SK-N-SH (cell line): ENCODE results near the gene FZD2. TPM values are rescaled to one million over a fixed set of nuclear protein-coding genes. Genes with fewer than 3 reads are reported as not detected.

Experiments
- CTCF ChIA-PET: fragments of 300-600, 350-600 bp; formaldehyde crosslinking; extraction: SDS; loops from one replicate; lab custom pipeline; 2021; lab: Yijun Ruan, JAX
- POLR2A ChIA-PET: fragments of 350-600 bp; sonication (Branson Sonifier 250); formaldehyde crosslinking; extraction: SDS; loops from one replicate; lab custom pipeline; 2020; ENCODE audit warnings: antibody characterized with exemption, inconsistent platforms; lab: Yijun Ruan, JAX
- DNase-seq: peaks from one replicate; pipeline ENCODE4 v3.0.0; 2012
- H2AFZ ChIP-seq: fragments of 200-600 bp; sonication (generic); 2 replicates; pipeline ENCODE4 v1.8.1; 2016; ENCODE audit warnings: antibody characterized with exemption, mild to moderate bottlenecking, low read depth
- H3F3A ChIP-seq: fragments of 200-600 bp; sonication (generic); replicated peaks from 2 replicates; pipeline ENCODE3; 2016; ENCODE audit warnings: antibody characterized with exemption, mild to moderate bottlenecking; ENCODE audit not compliant: insufficient read depth
- H3K27ac ChIP-seq, 2 experiments: fragments of 200-500 bp in 1 of 2; fragments of 200-600 bp in 1 of 2; sonication (Bioruptor generic) in 1 of 2; sonication (generic), shearing (Covaris generic) in 1 of 2; 2 replicates each; pipeline versions ENCODE4 v1.5.1 to v1.6.1; 2014 to 2016; ENCODE audit warnings: low read depth in 2 of 2, inconsistent platforms in 1 of 2, low read length in 1 of 2, mild to moderate bottlenecking in 1 of 2, mixed read lengths in 1 of 2
- H3K27me3 ChIP-seq: fragments of 200-600 bp; sonication (generic), shearing (Covaris generic); 2 replicates; pipeline ENCODE4 v1.6.1; 2016; ENCODE audit warnings: mixed run types; ENCODE audit not compliant: insufficient read depth
- H3K36me3 ChIP-seq, 2 experiments: fragments of 200-500 bp in 1 of 2; fragments of 200-600 bp in 1 of 2; sonication (Bioruptor generic) in 1 of 2; sonication (generic) in 1 of 2; replicated peaks in 1 of 2; 2 replicates each; pipeline versions ENCODE3 to v1.5.1; 2014 to 2016; ENCODE audit warnings: low read length in 1 of 2, mild to moderate bottlenecking in 1 of 2; ENCODE audit not compliant: insufficient read depth in 2 of 2, control insufficient read depth in 1 of 2
- H3K4me1 ChIP-seq, 2 experiments: fragments of 200-500 bp in 1 of 2; fragments of 200-600 bp in 1 of 2; sonication (Bioruptor generic) in 1 of 2; sonication (generic), shearing (Covaris generic) in 1 of 2; 2 replicates each; pipeline versions ENCODE4 v1.5.1 to v1.6.1; 2014 to 2016; ENCODE audit warnings: low read depth in 1 of 2, low read length in 1 of 2, mixed run types in 1 of 2; ENCODE audit not compliant: insufficient read depth in 2 of 2, control insufficient read depth in 1 of 2
- H3K4me2 ChIP-seq: fragments of 200-600 bp; sonication (generic), shearing (Covaris generic); 2 replicates; pipeline ENCODE4 v1.6.1; 2017; ENCODE audit warnings: mixed run types
- H3K4me3 ChIP-seq, 2 experiments: fragments of 200-500 bp in 1 of 2; fragments of 200-600 bp in 1 of 2; sonication (Bioruptor generic) in 1 of 2; sonication (generic), shearing (Covaris generic) in 1 of 2; 2 replicates each; pipeline versions ENCODE4 v1.5.1 to v1.8.1; 2014 to 2016; ENCODE audit warnings: low read depth in 2 of 2, inconsistent platforms in 1 of 2, low read length in 1 of 2, mild to moderate bottlenecking in 1 of 2, mixed read lengths in 1 of 2, moderate library complexity in 1 of 2
- H3K79me2 ChIP-seq: fragments of 200-600 bp; sonication (generic); 2 replicates; pipeline ENCODE4 v1.8.1; 2017; ENCODE audit warnings: mild to moderate bottlenecking; ENCODE audit not compliant: insufficient read depth
- H3K9ac ChIP-seq: fragments of 200-600 bp; sonication (generic); 2 replicates; pipeline ENCODE4 v1.6.1; 2017; ENCODE audit warnings: mixed run types
- H3K9me2 ChIP-seq: fragments of 200-600 bp; sonication (generic); 2 replicates; pipeline ENCODE4 v1.6.1; 2017; ENCODE audit warnings: mixed run types
- H3K9me3 ChIP-seq: fragments of 200-600 bp; sonication (generic); 2 replicates; pipeline ENCODE4 v1.6.1; 2017; ENCODE audit warnings: mixed run types, mild to moderate bottlenecking, moderate library complexity
- H4K20me1 ChIP-seq: fragments of 200-600 bp; sonication (generic); 2 replicates; pipeline ENCODE4 v1.6.1; 2017; ENCODE audit warnings: mild to moderate bottlenecking, mixed run types; ENCODE audit not compliant: insufficient read depth
- ELF1 ChIP-seq: IDR thresholded peaks from 2 replicates; pipeline ENCODE4 v1.4.0; 2012
- FOSL2 ChIP-seq: IDR thresholded peaks from 2 replicates; pipeline ENCODE4 v1.4.0; 2012; ENCODE audit warnings: low read depth, mild to moderate bottlenecking, moderate library complexity, borderline replicate concordance
- FOXM1 ChIP-seq: IDR thresholded peaks from 2 replicates; pipeline ENCODE4 v1.4.0; 2012; ENCODE audit warnings: low read depth, mild to moderate bottlenecking
- GABPA ChIP-seq: IDR thresholded peaks from 2 replicates; pipeline ENCODE4 v1.4.0; 2012; ENCODE audit warnings: low read depth, mild to moderate bottlenecking
- MEF2A ChIP-seq: IDR thresholded peaks from 2 replicates; pipeline ENCODE4 v1.4.0; 2012; ENCODE audit warnings: low read depth, borderline replicate concordance
- NFIC ChIP-seq: IDR thresholded peaks from 2 replicates; pipeline ENCODE4 v1.4.0; 2012; ENCODE audit warnings: borderline replicate concordance
- NRF1 ChIP-seq: IDR thresholded peaks from 2 replicates; pipeline ENCODE4 v1.6.1; 2012; ENCODE audit warnings: low read depth, mild to moderate bottlenecking, low read length
- POLR2AphosphoS5 ChIP-seq: IDR thresholded peaks from 2 replicates; pipeline ENCODE4 v1.6.1; 2012; ENCODE audit warnings: low read depth, low read length
- RAD21 ChIP-seq: IDR thresholded peaks from 2 replicates; pipeline ENCODE4 v1.6.1; 2012; ENCODE audit warnings: mild to moderate bottlenecking, low read length
- RFX5 ChIP-seq: IDR thresholded peaks from 2 replicates; pipeline ENCODE4 v1.6.1; 2012; ENCODE audit warnings: mild to moderate bottlenecking, improper control_type of control experiment, low read length
- SIN3A ChIP-seq: IDR thresholded peaks from 2 replicates; pipeline ENCODE4 v1.6.1; 2012; ENCODE audit warnings: low read depth, mild to moderate bottlenecking, low read length, moderate library complexity, borderline replicate concordance
- TEAD4 ChIP-seq: IDR thresholded peaks from 2 replicates; pipeline ENCODE4 v1.4.0; 2012; ENCODE audit warnings: mild to moderate bottlenecking, borderline replicate concordance; ENCODE audit not compliant: insufficient read depth
- USF1 ChIP-seq: IDR thresholded peaks from 2 replicates; pipeline ENCODE4 v1.4.0; 2012; ENCODE audit warnings: low read depth, borderline replicate concordance
- WGBS: methylation state at CpG from one replicate; pipeline ENCODE4 v1.1.6; 2017; ENCODE audit warnings: low lambda C conversion rate; 5-methylcytosine and 5-hydroxymethylcytosine counted together
- polyA plus RNA-seq, 3 experiments: library from polyadenylated mRNA; depleted of rRNA; stranded (reverse); fragments of >200 nt; gene quantifications; 2 replicates each; pipeline ENCODE4 v1.2.3, GENCODE V29; 2012
- TF ChIP-seq, protein P1 (sequence below): IDR thresholded peaks from 2 replicates; pipeline ENCODE4 v1.4.0; 2012; ENCODE audit warnings: low read depth, borderline replicate concordance
- TF ChIP-seq, protein P2 (sequence below): fragments of 200-600 bp; sonication (generic); IDR thresholded peaks from 2 replicates; pipeline ENCODE4 v1.6.1; 2017; ENCODE audit warnings: antibody characterized with exemption, mild to moderate bottlenecking, moderate library complexity

Gene FZD2
- polyA plus RNA-seq, 1 of the 3 experiments (the other 2 are of a cell fraction), result 35.1 TPM

DNA sequence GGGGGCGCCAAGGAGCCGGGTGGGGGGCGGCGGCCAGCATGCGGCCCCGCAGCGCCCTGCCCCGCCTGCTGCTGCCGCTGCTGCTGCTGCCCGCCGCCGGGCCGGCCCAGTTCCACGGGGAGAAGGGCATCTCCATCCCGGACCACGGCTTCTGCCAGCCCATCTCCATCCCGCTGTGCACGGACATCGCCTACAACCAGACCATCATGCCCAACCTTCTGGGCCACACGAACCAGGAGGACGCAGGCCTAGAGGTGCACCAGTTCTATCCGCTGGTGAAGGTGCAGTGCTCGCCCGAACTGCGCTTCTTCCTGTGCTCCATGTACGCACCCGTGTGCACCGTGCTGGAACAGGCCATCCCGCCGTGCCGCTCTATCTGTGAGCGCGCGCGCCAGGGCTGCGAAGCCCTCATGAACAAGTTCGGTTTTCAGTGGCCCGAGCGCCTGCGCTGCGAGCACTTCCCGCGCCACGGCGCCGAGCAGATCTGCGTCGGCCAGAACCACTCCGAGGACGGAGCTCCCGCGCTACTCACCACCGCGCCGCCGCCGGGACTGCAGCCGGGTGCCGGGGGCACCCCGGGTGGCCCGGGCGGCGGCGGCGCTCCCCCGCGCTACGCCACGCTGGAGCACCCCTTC, 484 bp downstream of the FZD2 start (continued):
- TF ChIP-seq, protein P1, sequence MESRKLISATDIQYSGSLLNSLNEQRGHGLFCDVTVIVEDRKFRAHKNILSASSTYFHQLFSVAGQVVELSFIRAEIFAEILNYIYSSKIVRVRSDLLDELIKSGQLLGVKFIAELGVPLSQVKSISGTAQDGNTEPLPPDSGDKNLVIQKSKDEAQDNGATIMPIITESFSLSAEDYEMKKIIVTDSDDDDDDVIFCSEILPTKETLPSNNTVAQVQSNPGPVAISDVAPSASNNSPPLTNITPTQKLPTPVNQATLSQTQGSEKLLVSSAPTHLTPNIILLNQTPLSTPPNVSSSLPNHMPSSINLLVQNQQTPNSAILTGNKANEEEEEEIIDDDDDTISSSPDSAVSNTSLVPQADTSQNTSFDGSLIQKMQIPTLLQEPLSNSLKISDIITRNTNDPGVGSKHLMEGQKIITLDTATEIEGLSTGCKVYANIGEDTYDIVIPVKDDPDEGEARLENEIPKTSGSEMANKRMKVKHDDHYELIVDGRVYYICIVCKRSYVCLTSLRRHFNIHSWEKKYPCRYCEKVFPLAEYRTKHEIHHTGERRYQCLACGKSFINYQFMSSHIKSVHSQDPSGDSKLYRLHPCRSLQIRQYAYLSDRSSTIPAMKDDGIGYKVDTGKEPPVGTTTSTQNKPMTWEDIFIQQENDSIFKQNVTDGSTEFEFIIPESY, result no peak

DNA sequence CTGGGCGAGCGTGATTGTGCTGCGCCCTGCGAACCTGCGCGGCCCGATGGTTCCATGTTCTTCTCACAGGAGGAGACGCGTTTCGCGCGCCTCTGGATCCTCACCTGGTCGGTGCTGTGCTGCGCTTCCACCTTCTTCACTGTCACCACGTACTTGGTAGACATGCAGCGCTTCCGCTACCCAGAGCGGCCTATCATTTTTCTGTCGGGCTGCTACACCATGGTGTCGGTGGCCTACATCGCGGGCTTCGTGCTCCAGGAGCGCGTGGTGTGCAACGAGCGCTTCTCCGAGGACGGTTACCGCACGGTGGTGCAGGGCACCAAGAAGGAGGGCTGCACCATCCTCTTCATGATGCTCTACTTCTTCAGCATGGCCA, 1.0 kb downstream of the FZD2 start:
- Histone ChIP-seq H3K79me2 (peaks cover 43% of the 10 kb centered on the region), H3K9me2 (no peaks in the 10 kb centered on the region), H3F3A (peaks cover 7% of the 10 kb centered on the region), H3K4me3 (peak overlapping the region; percentile 72 to 83), H3K36me3 (peaks cover 3 to 4% of the 10 kb centered on the region in 2 experiments), H3K4me1 (peaks cover 11 to 41% of the 10 kb centered on the region in 2 experiments; a peak in 3 of 4 replicates), H3K9ac (peak overlapping the region; percentile 97; the same call in 1 of the 2 replicates), H3K4me2 (peak overlapping the region; percentile 84), H3K9me3 (no peaks in the 10 kb centered on the region), H3K27me3 (no peaks in the 10 kb centered on the region), H3K27ac (no peak overlapping the region), H2AFZ (no peak overlapping the region), H4K20me1 (peaks cover 12% of the 10 kb centered on the region; the same call in 1 of the 2 replicates)
- TF ChIP-seq FOXM1 (no peak), USF1 (no peak), NFIC (no peak), RFX5 (no peak), GABPA (no peak), POLR2AphosphoS5 (no peak), NRF1 (no peak), ELF1 (no peak), TEAD4 (no peak), FOSL2 (no peak), MEF2A (no peak), RAD21 (no peak), SIN3A (no peak)
- TF ChIP-seq, protein P2, sequence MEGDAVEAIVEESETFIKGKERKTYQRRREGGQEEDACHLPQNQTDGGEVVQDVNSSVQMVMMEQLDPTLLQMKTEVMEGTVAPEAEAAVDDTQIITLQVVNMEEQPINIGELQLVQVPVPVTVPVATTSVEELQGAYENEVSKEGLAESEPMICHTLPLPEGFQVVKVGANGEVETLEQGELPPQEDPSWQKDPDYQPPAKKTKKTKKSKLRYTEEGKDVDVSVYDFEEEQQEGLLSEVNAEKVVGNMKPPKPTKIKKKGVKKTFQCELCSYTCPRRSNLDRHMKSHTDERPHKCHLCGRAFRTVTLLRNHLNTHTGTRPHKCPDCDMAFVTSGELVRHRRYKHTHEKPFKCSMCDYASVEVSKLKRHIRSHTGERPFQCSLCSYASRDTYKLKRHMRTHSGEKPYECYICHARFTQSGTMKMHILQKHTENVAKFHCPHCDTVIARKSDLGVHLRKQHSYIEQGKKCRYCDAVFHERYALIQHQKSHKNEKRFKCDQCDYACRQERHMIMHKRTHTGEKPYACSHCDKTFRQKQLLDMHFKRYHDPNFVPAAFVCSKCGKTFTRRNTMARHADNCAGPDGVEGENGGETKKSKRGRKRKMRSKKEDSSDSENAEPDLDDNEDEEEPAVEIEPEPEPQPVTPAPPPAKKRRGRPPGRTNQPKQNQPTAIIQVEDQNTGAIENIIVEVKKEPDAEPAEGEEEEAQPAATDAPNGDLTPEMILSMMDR, result no peak
- ChIA-PET POLR2A (interaction anchor here (1.6 kb wide), 1 partner anchor 15 kb away, joined by 4 read pairs; no protein-coding TSS in a partner anchor), CTCF (interaction anchor here (0.7 kb wide), 1 partner anchor 114 kb away, joined by 3 read pairs; no protein-coding TSS in a partner anchor)
- 88% methylated on average over 31 of the region's 31 CpGs for WGBS
- no peak for DNase-seq
